ENCODE results near the gene C5orf63. TPM values are rescaled to one million over a fixed set of nuclear protein-coding genes. Genes with fewer than 3 reads are reported as not detected.
"Not testable (repeated sequence)": the region's sequence is repeated elsewhere in the genome, so short reads cannot be mapped to it uniquely, and the experiment has no call there.

The C5orf63 gene
- polyA plus RNA-seq, 1 donor: 22.3 TPM

DNA sequence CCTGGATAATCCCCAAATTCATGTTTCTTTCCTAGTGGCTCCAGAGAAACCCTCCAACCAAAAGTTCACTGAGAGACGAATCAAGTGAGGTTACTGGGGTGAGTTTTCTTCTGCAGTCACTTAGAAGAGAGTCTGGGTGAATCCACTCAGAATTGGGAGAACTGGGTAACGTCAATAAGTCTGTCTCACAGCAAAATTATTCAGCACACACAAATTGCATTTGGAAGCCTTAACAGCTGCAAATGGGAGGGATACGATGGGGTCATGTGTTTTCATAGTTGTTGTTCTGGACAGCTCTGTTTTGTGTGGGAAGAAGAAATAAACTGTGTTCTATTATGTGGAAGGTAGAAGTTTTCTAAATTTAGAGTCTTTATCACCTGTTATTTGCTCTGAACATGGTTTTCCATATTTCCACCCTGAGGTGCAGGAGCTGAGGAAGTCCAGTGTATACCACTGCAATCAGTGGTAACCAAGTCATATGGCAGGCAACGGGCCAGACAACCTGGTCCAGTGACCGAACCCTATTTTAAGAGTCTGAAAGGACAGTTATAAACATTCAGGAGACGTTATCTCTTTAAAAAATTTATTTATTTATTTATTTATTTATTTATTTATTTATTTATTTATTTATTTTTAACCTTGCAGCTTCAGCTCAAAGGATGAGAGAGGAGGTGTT is 64.9 kb downstream of the C5orf63 start:
- no peak for DNase-seq

DNA sequence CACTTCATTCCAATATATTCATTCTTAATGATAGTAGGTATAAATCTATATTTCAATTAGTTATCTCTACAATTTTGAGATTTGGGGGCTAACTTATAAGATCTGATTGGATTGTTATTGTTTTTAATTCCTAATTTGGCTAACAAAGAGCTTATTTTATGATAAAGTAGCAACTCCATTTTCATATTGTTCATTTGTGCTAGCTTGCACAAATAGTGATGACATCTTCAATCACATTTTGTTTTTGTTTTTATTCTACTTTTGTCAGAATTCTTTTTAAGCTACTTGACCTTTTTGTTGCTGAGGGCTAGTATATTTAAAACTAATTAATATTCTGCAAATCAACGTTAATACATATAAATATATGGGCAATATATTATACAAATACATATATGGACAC is 65.8 kb downstream of the C5orf63 start:
- DNase-seq: no peak

DNA sequence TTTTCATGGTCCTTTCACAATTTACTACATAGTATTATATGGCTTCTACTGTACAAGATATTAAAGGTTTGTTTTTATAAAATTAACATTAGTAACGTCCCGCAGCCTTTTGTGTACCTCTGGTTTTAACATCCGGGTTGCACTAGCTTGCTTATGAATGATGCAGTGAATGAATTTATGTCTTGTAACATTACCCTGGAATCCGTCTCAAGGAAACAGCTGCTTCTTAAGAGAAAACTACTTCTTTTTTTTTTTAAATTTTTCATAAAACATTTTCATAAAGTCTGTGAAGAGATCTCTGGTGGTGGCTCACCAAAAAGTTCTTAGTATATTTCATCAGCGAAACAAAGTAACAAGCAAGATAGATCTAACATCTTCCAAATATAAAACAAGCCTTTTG is 66.6 kb downstream of the C5orf63 start:
- no peak for DNase-seq

DNA sequence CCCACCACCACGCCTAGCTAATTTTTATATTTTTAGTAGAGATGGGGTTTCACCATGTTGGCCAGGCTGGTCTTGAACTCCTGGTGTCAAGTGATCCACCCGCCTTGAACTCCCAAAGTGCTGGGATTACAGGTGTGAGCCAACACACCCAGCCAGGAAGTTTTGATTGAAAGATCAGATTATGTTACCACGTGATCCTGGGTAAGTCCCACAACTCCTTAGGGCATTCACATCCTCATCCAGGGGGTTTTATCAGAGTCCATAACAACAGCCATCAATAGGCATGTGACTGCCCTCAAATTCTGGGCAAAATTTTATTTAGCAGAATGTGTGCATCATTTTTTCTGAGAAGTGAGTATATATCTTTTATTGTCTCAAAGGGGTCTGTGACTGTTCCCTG is 68.0 kb downstream of the C5orf63 start:
- DNase-seq: not testable (repeated sequence)

DNA sequence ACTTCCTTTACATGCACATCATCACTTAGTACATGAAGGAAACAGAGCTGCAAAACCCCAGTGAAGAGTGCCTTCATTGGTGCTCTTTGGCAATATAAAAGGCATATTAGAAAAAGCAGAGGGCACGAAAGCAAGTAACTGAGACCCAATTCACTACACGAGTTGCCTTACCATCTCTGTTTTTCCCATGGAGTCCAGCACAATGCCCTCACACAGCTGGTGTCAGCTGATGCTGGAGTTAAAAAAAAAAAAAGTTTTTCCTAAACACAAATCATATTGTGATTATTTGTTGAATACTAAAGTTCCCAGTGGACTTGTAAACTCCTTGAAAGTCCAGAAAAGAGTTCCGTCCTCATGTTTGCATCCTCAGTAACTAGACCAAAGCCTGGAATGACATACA is 68.6 kb downstream of the C5orf63 start:
- no peak for DNase-seq

DNA sequence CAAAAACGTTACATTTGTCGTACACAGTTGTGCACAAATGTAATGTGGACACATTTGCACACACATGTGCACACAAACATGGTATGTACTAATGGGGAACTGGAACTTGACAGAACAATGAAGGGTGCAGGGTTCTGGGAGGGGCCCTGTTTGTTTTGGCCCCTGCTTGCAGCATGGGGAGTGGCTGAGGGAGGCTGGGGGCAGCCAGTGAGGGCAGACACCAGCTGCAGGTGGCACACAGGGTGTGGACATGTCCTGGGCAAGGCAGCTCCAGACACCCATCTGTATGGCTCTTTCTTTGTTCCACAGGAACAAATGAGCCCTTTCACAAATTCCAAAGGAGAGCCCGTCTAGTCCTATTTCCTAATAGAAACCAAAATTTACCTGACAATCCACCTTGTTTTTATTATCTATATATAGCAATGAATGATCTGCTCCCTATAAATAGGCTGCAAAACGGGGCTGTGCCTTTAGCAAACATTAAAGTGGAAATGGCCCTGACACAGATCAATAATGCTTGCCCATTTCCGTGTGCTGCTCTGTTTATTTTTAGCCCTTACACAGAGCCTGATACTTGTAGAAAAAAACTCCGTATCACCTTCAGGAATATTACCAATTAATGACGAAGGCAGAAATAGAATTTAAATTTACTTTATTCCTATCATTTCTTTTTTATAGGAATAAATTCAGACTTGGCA is 69.4 kb downstream of the C5orf63 start:
- no peak for DNase-seq

DNA sequence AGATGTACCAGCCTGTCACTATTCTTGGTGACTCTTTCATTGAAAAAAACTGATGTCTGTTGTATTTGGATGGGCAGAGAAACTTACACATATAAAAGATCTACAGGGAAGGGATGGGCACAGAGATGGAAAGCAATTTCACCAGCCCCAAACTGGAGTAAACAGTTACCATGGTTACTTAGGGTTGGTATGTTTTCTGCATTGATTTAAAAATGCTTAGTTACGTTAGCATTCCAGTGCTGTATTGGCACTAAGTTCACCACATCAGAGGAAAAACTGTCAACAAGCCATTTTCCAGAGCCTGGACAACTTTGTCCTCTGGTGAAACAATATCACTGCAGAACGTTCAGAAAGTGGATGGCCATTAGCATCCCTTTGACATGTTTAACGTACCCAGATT is 70.9 kb downstream of the C5orf63 start:
- no peak for DNase-seq

DNA sequence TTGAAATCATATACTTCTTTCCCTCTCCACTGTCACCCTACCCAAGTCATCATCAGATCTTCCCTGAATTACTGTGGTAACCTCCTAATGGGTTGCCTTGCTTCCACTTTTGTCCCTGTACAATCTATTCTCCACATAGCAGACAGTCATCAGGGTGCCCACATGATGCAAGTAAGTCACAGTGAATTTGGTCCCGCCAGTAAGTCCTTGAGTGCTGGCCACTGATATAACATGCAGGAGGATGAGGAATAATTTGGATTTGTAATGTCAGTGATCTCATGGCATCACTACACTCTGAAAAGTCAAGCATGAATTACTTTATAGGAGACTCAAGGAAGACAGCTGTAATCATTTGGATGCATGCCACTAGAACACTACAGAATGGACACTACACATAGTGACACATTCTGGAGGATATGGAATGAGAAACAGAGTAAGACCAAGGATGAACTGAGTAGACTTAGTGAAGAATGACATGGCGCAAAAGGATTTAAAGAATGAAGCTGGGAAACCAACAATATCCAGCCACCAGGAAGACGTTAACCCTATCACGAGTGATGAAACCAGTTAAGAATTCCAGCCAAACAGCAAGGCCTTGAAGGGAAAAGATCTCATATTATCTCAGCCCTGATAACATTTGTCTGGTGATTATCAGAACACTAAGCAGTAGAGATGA is 71.5 kb downstream of the C5orf63 start:
- no peak for DNase-seq

Other genes starting within 250 kb of the C5orf63 start
- 8.0 TPM for gene MARCHF3, start 42.9 kb downstream of the C5orf63 start, polyA plus RNA-seq (ENCODE audit: insufficient read length)
- 1.1 TPM for gene MEGF10, start 217.3 kb upstream of the C5orf63 start, polyA plus RNA-seq (ENCODE audit: insufficient read length)